GM20000 (cell line): ENCODE data around the gene KAZN.

Experiments
- DNase-seq: peaks from one replicate; pipeline ENCODE4 v3.0.0; 2012; ENCODE audit warnings: low spot score
- TF ChIP-seq, protein P1 (sequence below): IDR thresholded peaks from 2 replicates; pipeline ENCODE4 v1.5.1; 2012; ENCODE audit warnings: mild to moderate bottlenecking, control low read depth; ENCODE audit errors: extremely low read depth, missing control alignments

Gene KAZN

DNA sequence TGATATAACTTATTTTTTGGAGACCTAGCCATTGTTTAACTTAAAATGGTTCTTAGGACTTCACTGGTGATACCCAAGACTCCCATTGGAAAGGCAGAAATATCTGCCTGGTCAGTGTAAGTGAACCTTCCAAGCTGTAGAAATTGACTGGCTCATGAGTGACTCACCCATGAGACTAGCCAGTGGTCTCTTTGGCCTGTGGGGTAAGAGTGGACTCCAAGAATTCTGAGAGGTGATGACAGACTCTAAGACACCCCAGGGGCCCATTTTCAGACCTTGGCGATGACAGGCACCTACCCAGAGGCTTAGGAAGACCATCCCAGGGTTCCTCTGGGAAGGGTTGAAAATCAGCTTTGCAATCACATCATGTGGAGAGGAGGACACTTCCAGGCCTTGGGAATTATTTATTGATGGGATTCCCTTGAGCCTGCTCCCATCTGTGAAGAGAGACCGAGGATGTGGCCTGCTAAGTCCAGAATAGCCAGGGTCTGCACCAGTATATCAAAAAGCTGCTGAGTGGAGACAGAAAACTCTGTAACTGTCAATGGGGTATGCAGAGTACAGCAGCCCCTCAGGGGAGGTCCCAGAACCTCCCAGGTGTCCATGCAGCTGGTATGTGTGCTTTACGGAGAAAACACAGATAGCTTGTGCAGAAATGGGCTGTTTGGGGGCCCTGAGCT is 78.9 kb downstream of the KAZN start:
- DNase-seq = no peak
- TF ChIP-seq, protein P1, sequence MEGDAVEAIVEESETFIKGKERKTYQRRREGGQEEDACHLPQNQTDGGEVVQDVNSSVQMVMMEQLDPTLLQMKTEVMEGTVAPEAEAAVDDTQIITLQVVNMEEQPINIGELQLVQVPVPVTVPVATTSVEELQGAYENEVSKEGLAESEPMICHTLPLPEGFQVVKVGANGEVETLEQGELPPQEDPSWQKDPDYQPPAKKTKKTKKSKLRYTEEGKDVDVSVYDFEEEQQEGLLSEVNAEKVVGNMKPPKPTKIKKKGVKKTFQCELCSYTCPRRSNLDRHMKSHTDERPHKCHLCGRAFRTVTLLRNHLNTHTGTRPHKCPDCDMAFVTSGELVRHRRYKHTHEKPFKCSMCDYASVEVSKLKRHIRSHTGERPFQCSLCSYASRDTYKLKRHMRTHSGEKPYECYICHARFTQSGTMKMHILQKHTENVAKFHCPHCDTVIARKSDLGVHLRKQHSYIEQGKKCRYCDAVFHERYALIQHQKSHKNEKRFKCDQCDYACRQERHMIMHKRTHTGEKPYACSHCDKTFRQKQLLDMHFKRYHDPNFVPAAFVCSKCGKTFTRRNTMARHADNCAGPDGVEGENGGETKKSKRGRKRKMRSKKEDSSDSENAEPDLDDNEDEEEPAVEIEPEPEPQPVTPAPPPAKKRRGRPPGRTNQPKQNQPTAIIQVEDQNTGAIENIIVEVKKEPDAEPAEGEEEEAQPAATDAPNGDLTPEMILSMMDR = no peak

DNA sequence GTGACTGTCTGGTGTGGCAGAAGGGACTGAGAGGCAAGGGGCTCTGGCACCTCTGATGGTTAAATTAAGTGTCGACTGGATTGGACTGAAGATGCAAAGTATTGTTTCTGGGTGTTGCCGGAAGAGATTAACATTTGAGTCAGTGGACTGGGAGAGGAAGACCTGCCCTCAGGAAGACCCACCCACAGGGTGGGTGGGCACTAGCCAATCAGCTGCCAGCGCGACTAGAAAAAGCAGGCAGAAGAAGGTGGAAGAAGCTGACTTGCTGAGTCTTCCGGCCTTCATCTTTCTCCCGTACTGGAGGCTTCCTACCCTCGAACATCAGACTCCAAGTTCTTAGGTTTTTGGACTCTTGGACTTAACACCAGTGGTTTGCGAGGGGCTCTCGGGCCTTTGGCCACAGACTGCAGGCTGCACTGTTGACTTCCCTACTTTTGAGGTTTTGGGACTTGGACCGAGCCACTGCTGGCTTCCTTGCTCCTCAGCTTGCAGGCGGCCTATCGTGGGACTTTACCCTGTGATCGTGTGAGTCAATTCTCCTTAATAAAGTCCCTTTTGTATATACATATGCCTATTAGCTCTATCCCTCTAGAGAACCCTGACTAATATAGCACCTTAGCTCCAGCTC is 79.6 kb downstream of the KAZN start:
- DNase-seq = no peak
- TF ChIP-seq, protein P1 = no peak

DNA sequence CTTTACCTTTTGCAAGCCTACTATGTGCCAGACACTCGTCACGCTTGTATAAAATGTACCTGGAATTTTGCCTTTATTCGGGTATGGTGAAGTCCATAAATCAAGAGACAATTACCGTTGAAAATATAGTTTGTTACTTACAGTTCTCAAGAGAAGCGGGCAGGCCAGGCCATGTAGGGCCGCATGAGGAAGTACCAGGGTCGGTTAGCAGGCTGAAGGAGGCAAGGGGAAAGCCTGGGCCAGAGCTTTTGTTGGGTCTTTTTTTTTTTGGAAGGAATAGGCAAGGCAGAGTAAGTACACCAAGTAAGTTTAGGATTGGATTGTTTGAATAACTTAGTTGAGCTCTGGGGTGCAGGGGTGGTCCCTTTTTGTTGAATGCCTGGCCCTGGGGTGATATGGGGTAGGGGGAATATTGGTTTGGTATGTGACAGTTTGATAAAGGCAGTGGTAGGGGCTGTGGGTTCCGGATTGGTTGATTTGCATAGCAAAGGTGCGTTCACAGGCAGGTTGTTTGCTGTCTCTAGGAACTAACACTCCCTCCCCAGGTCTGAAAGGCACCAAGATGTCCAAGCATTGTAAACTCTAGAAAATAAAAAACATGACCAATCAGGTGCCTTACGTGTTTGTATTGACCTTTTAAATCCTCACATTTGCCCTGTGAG is 80.7 kb downstream of the KAZN start:
- TF ChIP-seq, protein P1 = no peak
- DNase-seq = no peak

DNA sequence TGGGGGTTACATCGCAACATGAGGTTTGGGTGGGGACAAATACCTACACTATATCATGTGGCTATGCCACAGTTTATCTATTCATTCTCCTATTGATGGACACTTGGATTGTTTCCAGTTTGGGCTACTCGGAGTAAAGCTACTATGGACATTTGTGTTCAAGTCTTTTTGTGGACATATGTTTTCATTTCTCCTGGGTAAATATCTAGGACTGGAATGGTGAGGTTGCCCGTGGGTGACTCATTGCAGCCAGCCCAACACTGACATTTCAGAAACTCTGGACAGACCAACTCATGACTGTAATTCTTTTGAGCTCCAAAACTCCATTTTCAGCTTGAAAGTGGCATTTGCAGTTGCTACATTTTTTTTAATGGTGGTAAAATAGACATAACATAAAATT is 82.7 kb downstream of the KAZN start:
- TF ChIP-seq, protein P1 = no peak
- no peak for DNase-seq

DNA sequence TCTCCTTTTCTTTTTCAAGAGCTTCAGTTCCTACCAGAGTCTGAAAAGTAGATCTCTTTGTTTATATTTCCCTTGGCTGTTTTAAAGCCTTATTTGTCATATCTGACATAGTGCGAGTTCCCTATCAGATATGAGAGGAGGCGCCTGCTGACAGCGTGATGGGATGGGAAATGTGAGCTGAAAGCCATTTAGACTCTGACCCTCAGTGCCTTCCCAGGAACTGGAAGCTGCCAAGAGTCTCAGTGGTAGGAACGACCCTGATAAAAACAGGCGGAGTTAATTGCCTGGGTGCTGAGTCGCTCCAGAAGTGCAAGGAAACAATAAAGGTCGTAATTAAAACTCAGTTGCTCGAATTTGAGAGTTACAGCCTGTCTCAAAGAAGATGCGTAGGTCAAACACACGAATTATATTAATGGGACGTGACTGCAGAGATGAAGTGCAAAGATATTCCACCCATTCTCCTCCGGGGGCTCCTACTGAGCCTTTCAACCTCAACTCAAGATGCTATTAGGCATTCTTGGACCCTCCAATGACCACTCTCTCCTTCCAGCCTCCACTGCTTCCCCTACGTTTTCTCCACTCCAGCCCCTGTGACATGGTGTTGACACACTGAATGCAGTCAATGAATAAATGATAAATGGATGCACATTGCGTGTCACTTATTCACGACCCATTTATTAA is 84.6 kb downstream of the KAZN start:
- no peak for DNase-seq
- TF ChIP-seq, protein P1 = no peak

DNA sequence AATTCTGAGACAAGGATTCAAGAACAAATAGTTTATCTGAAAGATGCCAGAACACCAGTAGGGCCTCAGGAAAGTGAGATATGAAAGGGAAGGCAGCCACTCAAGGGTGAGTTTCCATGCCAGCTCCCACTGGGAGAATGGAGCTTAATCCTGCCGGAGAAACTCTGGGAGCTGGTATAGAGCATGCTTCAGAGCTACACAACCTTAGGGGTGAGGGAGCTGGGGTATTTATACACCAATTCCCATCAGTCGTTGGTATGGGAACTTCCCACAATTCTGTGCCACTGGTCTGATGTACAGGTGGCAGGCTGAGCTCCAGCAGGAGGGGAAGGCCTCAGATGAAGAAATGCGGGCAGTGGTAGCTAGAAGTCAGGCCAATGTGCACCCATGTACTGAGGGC is 86.6 kb downstream of the KAZN start:
- DNase-seq = no peak
- TF ChIP-seq, protein P1 = no peak

DNA sequence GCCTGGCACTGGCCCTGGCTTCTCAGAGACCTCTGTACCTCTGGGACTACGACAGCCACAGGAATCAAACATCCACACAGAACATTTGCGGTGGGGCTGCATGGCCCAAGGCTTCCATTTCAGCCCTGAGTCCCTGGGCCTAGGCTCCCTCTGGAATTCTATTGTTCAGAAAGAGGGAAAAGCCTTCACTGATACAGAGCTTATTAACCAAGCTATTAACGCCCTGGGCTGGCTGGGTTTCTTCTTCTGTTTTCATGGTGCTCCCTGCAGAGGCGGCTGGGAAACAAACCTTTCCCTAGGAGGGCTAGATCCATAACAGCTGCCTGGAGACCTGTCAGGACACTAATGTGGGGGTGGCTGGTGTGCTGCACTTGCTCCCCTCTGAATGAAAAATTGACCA is 88.2 kb downstream of the KAZN start:
- TF ChIP-seq, protein P1 = no peak
- no peak for DNase-seq
